Measurements from ENCODE around the gene PCDHB12.
"Not testable (repeated sequence)": the region's sequence is repeated elsewhere in the genome, so short reads cannot be mapped to it uniquely, and the experiment has no call there.

The PCDHB12 gene

DNA sequence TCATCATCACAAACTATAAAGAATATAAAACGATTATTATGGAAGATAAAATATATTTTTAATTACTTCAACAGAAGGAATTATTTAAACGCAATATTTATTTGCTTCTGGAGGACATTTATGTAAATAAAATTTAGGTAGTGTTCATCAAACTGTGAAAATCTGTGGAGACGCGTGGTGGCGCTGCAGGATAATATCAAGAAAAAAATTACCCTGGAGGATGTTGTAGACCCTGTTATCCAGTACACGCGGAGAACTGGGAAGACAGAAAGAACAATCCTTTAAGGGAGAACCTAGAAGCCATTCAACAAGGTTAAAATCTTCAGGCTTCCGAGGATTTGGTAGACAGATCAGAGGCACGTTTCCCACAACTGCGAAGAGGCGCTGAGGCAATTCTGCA is at the start of gene PCDHB12:
TSS of gene PCDHB12 (plus strand) at position 242 of the 400 bp plus-strand sequence. CDS start 189 bp downstream, outside the sequence.
- DNase-seq (ENCODE audit: low read depth): no peak

DNA sequence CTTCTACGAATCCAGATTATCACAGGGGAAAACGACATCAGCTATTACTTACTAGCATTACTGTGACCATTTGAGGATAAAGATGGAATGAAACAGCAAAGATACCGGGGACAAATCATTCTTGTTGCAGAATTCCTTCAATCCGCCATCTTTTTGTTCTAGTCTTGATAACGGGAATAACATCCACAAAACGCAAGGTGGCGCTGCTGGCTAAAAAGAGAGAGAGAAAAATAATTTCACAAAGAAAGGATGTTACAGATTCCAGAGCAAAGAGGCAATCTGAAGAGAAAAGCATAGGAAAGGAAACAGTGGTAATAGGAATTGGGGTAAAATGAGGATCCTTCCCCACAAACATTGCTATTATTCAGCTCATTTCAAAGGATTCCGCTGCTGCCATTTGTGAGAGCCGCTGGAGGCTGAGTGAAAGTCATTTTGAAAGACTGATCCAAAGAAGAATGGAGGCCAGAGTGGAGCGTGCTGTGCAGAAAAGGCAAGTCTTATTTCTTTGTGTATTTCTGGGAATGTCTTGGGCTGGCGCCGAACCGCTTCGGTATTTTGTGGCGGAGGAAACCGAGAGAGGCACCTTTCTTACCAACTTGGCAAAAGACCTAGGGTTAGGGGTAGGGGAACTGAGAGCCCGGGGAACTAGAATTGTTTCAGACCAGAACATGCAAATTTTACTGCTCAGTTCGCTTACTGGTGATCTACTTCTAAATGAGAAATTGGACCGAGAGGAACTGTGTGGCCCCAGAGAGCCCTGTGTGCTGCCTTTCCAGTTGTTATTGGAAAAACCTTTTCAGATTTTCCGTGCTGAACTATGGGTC is 35.9 kb upstream of the PCDHB12 start, which contains the start of gene PCDHB7:
TSS of gene PCDHB7 (plus strand) at position 264 of the 824 bp plus-strand sequence. CDS start at position 456, 192 bp downstream.
- no peak for DNase-seq (ENCODE audit: low read depth)

DNA sequence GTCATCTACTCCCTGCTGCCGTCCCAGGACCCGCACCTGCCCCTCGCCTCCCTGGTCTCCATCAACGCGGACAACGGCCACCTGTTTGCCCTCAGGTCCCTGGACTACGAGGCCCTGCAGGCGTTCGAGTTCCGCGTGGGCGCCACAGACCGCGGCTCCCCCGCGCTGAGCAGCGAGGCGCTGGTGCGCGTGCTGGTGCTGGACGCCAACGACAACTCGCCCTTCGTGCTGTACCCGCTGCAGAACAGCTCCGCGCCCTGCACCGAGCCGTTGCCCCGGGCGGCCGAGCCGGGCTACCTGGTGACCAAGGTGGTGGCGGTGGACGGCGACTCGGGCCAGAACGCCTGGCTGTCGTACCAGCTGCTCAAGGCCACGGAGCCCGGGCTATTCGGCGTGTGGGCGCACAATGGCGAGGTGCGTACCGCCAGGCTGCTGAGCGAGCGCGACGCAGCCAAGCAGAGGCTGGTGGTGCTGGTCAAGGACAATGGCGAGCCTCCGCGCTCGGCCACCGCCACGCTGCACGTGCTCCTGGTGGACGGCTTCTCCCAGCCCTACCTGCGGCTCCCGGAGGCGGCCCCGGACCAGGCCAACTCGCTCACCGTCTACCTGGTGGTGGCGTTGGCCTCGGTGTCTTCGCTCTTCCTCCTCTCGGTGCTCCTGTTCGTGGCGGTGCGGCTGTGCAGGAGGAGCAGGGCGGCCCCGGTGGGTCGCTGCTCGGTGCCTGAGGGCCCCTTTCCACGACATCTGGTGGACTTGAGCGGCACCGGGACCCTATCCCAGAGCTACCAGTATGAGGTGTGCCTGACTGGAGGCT is 34.0 kb upstream of the PCDHB12 start:
- not testable (repeated sequence) for DNase-seq (ENCODE audit: low read depth)

DNA sequence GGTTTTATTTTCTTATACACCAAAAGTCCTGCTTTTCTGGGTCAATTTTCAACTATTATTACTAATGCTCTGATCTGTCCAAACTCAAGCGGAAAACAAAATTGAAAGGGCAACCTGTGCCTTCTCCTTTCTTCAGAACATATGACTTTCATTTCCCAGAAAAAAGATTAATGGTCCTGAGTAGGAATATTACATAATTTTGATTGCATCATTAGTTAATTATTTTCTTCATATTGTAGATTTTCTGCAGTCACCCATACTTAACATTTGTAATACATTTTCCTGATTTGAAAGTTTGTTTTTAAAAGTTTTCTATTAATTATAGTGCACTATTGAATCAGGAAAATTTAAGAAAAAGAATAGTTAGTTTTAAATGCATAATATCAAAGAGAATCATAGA is 32.6 kb upstream of the PCDHB12 start:
- DNase-seq (ENCODE audit: low read depth): no peak

DNA sequence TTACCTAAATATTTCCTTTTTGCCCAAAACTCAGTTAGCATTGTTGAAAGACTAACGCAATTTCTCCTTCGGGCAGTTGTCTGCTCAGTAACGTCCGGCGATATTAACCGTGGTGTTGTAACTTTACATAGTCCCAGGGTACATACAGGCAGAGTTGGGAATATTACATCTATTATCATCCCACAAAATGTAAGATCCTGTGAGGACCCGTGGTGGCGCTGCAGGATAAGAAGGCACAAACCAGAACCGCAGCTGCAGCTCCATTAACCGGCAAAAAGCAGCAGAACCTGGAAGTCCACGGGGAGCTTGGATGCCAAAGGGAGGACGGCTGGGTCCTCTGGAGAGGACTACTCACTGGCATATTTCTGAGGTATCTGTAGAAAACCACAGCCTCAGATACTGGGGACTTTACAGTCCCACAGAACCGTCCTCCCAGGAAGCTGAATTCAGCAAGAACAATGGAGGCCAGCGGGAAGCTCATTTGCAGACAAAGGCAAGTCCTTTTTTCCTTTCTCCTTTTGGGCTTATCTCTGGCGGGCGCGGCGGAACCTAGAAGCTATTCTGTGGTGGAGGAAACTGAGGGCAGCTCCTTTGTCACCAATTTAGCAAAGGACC is 30.8 kb upstream of the PCDHB12 start, which contains the start of gene PCDHB8:
TSS of gene PCDHB8 (plus strand) at position 214 of the 615 bp plus-strand sequence. CDS start at position 459, 245 bp downstream.
- DNase-seq (ENCODE audit: low read depth): not testable (repeated sequence)

DNA sequence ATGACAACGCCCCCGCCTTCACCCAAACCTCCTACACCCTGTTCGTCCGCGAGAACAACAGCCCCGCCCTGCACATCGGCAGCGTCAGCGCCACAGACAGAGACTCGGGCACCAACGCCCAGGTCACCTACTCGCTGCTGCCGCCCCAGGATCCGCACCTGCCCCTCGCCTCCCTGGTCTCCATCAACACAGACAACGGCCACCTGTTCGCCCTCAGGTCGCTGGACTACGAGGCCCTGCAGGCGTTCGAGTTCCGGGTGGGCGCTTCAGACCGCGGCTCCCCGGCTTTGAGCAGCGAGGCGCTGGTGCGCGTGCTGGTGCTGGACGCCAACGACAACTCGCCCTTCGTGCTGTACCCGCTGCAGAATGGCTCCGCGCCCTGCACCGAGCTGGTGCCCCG is 29.1 kb upstream of the PCDHB12 start:
- not testable (repeated sequence) for DNase-seq (ENCODE audit: low read depth)

DNA sequence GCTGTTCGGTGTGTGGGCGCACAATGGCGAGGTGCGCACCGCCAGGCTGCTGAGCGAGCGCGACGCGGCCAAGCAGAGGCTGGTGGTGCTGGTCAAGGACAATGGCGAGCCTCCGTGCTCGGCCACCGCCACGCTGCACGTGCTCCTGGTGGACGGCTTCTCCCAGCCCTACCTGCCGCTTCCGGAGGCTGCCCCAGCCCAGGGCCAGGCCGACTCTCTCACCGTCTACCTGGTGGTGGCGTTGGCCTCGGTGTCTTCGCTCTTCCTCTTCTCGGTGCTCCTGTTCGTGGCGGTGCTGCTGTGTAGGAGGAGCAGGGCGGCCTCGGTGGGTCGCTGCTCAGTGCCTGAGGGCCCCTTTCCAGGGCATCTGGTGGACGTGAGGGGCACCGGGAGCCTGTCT is 28.6 kb upstream of the PCDHB12 start:
- DNase-seq (ENCODE audit: low read depth): not testable (repeated sequence)

DNA sequence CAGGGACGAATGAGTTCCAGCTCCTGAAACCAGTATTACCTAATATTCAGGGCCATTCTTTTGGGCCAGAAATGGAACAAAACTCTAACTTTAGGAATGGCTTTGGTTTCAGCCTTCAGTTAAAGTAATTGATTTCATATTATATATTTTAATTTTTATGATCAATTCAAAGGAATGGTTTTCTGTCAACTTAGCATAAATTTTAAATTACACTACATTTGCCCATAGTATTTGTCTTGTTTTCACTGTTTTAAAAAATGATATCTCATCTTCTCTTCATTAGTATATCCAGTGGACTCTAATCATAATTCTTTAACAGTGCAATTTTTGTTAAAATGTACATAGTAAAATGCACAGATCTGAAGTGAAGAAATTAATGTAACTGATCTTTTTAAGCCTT is 28.2 kb upstream of the PCDHB12 start:
- no peak for DNase-seq (ENCODE audit: low read depth)

DNA sequence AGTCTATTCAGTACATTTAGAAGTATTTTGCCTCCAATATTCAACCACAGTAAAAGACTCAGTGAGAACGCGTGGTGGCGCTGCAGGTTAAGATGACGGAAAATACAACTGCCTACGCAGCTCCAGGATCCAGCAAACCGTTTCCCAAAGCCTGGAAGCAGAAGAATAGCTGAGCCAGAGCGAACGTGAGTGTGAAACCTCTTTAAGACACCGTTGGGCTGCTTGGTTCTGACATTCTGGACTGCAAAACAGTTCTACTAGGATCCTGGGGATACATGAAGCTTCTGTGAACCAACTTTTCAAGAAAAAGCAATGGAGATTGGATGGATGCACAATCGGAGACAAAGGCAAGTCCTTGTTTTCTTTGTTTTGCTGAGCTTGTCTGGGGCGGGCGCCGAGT is 26.3 kb upstream of the PCDHB12 start, which contains the start of gene PCDHB16:
TSS of gene PCDHB16 (plus strand) at position 140 of the 400 bp plus-strand sequence. CDS start at position 313, 173 bp downstream.
- no peak for DNase-seq (ENCODE audit: low read depth)

DNA sequence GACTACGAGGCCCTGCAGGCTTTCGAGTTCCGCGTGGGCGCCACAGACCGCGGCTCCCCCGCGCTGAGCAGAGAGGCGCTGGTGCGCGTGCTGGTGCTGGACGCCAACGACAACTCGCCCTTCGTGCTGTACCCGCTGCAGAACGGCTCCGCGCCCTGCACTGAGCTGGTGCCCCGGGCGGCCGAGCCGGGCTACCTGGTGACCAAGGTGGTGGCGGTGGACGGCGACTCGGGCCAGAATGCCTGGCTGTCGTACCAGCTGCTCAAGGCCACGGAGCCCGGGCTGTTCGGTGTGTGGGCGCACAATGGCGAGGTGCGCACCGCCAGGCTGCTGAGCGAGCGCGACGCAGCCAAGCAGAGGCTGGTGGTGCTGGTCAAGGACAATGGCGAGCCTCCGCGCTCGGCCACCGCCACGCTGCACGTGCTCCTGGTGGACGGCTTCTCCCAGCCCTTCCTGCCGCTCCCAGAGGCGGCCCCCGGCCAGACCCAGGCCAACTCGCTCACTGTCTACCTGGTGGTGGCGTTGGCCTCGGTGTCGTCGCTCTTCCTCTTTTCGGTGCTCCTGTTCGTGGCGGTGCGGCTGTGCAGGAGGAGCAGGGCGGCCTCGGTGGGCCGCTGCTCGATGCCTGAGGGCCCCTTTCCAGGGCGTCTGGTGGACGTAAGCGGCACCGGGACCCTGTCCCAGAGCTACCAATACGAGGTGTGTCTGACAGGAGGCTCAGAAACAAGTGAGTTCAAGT is 24.2 kb upstream of the PCDHB12 start:
- DNase-seq (ENCODE audit: low read depth): not testable (repeated sequence)

DNA sequence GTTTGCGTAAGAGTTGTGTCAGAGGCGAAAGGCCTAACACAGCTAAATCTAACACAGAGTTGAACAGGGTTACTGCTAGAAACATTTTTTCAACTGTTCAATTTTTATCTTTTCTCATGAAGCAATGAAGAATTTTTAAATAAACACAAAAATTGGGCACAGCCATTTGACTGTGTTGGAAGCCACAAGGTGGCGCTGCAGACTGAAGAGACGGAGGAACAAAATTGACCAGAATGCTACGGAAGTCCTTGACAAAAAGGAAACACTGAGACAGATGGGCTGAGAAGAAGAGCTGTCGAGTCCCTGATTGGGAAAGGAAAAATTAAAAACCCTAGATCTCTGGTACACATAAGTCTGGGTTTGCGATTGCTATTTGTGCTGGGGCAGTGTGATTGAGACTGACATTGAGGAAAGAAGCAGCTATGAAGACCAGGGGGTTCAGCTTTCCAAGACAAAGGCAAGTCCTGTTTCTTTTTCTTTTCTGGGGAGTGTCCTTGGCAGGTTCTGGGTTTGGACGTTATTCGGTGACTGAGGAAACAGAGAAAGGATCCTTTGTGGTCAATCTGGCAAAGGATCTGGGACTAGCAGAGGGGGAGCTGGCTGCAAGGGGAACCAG is 21.5 kb upstream of the PCDHB12 start, which contains the start of gene PCDHB9:
TSS of gene PCDHB9 (plus strand) at position 265 of the 616 bp plus-strand sequence. CDS start at position 423, 158 bp downstream.
- no peak for DNase-seq (ENCODE audit: low read depth)

DNA sequence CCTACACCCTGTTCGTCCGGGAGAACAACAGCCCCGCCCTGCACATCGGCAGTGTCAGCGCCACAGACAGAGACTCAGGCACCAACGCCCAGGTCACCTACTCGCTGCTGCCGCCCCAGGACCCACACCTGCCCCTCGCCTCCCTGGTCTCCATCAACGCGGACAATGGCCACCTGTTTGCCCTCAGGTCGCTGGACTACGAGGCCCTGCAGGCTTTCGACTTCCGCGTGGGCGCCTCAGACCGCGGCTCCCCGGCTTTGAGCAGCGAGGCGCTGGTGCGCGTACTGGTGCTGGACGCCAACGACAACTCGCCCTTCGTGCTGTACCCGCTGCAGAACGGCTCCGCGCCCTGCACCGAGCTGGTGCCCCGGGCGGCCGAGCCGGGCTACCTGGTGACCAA is 19.8 kb upstream of the PCDHB12 start:
- DNase-seq (ENCODE audit: low read depth): not testable (repeated sequence)

DNA sequence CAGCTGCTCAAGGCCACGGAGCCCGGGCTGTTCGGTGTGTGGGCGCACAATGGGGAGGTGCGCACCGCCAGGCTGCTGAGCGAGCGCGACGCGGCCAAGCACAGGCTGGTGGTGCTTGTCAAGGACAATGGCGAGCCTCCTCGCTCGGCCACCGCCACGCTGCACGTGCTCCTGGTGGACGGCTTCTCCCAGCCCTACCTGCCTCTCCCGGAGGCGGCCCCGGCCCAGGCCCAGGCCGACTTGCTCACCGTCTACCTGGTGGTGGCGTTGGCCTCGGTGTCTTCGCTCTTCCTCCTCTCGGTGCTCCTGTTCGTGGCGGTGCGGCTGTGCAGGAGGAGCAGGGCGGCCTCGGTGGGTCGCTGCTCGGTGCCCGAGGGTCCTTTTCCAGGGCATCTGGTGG is 19.4 kb upstream of the PCDHB12 start:
- DNase-seq (ENCODE audit: low read depth): not testable (repeated sequence)

DNA sequence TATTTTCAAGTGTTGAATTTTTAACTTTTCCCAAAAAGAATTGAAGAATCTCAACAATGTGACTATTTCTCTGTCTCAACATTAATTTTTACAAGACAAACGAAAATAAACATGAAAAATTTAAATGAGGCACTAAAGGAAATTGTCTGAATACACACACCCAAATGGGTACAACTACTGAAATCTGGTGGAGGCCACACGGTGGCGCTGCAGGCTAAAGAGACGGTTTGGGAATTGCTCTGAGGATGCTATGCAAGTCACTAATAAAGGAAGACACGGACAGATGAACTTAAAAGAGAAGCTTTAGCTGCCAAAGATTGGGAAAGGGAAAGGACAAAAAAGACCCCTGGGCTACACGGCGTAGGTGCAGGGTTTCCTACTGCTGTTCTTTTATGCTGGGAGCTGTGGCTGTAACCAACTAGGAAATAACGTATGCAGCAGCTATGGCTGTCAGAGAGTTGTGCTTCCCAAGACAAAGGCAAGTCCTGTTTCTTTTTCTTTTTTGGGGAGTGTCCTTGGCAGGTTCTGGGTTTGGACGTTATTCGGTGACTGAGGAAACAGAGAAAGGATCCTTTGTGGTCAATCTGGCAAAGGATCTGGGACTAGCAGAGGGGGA is 16.3 kb upstream of the PCDHB12 start, which contains the start of gene PCDHB10:
TSS of gene PCDHB10 (plus strand) at position 244 of the 616 bp plus-strand sequence. CDS start at position 444, 200 bp downstream.
- no peak for DNase-seq (ENCODE audit: low read depth)

DNA sequence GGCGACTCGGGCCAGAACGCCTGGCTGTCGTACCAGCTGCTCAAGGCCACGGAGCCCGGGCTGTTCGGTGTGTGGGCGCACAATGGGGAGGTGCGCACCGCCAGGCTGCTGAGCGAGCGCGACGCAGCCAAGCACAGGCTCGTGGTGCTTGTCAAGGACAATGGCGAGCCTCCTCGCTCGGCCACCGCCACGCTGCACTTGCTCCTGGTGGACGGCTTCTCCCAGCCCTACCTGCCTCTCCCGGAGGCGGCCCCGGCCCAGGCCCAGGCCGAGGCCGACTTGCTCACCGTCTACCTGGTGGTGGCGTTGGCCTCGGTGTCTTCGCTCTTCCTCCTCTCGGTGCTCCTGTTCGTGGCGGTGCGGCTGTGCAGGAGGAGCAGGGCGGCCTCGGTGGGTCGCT is 14.2 kb upstream of the PCDHB12 start:
- not testable (repeated sequence) for DNase-seq (ENCODE audit: low read depth)

DNA sequence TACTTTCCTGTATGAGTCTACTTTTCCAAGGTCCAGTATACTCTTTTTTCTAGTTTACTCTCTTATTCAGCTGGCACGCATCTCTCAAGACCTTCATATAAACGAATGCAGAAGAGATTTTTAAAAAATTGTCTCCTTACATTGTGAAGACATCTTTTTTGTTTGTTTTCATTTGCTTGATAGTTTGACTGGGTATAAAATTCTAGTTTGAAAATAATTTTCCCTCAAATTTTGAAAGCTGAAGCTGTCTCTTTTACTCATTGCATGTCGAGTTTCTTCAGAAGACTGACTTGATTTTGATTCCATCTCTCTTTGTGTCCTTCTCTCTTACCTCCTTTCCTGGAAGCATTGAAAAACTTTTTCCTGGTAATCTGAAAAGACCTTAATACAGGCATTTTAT is 12.2 kb upstream of the PCDHB12 start:
- DNase-seq (ENCODE audit: low read depth): no peak

DNA sequence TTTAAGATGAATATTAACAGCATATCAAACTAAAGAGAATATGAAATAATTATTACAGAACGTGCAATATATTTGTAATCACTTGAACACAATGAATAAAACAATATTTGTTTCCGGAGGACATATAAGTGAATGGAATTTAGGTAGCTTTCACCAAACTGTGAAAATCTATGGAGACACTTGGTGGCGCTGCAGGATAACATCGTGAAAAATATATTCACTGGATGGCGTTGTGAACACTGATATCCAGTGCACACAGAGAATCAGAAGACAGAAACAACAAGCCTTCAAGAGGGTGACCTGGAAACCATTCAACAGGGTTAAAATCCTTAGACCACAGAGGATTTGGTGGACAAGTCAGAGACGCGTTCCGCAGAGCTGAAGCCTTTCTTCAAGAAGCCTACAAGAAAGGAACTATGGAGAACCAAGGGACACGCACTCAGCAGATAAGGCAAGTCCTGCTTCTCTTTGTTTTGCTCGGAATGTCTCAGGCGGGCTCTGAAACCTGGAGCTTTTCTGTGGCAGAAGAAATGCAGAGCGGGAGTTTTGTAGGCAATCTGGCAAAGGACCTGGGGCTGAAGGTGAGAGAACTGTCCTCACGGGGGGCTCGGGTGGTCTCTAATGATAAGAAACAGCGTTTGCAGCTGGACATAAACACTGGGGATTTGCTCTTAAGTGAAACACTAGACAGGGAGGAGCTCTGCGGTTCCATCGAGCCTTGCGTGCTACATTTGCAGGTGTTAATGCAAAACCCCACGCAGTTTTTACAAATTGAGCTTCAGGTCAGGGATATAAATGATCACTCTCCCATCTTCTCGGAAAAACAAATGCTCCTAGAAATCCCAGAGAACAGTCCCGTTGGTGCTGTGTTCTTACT is 8.9 kb upstream of the PCDHB12 start, which contains the start of gene PCDHB11:
TSS of gene PCDHB11 (plus strand) at position 269 of the 877 bp plus-strand sequence. CDS start at position 417, 148 bp downstream.
- DNase-seq (ENCODE audit: low read depth): no peak

DNA sequence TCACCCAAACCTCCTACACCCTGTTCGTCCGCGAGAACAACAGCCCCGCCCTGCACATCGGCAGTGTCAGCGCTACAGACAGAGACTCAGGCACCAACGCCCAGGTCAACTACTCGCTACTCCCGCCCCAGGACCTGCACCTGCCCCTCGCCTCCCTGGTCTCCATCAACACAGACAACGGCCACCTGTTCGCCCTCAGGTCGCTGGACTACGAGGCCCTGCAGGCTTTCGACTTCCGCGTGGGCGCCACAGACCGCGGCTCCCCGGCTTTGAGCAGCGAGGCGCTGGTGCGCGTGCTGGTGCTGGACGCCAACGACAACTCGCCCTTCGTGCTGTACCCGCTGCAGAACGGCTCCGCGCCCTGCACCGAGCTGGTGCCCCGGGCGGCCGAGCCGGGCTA is 7.4 kb upstream of the PCDHB12 start:
- DNase-seq (ENCODE audit: low read depth): not testable (repeated sequence)

DNA sequence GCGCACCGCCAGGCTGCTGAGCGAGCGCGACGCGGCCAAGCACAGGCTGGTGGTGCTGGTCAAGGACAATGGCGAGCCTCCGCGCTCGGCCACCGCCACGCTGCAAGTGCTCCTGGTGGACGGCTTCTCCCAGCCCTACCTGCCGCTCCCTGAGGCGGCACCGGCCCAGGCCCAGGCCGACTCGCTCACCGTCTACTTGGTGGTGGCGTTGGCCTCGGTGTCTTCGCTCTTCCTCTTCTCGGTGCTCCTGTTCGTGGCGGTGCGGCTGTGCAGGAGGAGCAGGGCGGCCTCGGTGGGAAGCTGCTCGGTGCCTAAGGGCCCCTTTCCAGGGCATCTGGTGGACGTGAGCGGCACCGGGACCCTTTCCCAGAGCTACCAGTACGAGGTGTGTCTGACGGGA is 6.9 kb upstream of the PCDHB12 start:
- not testable (repeated sequence) for DNase-seq (ENCODE audit: low read depth)

All from fibroblast of gingiva (primary cell).